NCI-H2107 treated with DMSO at 0.1 percent for 48 hours (cell line): ENCODE results near the gene MCOLN1.
"Not testable (repeated sequence)": the region's sequence is repeated elsewhere in the genome, so short reads cannot be mapped to it uniquely, and the experiment has no call there.

Source experiments
- DNase-seq: peaks from one replicate; lab custom pipeline; 2025; ENCODE audit not compliant: unreplicated experiment; lab: John Stamatoyannopoulos, UW

The MCOLN1 gene

DNA sequence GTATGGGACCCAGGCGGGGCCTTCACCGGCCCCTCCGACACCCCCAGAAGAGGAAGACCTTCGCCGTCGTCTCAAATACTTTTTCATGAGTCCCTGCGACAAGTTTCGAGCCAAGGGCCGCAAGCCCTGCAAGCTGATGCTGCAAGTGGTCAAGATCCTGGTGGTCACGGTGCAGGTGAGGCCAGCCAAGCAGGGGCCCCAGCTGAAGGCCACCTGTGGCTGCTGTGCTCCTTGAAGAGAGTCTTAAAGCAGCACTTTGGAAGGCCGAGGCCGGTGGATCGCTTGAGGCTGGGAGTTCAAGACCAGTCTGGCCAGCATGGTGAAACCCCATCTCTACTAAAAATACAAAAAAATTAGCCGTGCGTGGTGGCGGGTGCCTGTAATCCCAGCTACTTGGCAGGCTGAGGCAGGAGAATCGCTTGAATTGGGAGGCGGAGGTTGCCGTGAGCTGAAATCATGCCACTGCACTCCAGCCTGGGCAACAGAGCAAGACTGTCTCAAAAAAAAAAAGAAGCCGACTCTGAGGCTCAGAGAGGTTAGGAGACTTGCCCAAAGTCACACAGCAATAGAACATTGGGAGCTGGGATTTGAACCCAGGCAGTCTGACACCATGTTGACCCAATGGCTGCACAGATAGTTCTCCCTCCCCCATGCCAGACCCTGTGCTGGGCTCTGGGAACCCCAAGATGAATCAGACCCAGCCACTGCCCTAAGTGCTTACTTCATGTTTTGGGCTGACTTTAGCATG lies 2.7 kb downstream of the MCOLN1 start:
- DNase-seq = no peak

DNA sequence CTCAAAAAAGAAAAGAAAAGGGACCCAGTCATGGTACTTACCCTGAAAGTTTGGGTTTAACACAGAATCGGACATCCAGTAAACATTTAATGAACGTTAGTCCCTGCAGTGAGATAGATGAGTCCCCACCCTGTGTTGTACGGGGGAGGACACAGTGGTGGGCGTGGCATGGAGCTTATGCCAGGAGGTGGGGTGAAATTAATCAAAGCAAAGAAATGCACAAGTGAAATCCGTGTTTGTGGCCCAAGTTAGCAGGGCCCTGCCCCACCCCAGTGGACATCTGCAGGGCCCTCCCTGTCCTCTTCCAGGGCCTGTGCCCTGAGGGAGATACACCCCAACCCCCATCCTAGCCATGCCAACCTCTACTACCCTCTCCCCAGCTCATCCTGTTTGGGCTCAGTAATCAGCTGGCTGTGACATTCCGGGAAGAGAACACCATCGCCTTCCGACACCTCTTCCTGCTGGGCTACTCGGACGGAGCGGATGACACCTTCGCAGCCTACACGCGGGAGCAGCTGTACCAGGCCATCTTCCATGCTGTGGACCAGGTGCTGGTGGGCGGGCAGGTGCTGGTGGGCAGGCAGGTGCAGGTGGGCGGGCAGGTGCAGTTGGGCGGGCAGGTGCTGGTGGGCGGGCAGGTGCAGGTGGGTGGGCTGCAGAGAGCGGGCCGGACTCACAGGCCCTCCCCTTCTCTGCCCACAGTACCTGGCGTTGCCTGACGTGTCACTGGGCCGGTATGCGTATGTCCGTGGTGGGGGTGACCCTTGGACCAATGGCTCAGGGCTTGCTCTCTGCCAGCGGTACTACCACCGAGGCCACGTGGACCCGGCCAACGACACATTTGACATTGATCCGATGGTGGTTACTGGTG lies 3.9 kb downstream of the MCOLN1 start:
- no peak for DNase-seq

DNA sequence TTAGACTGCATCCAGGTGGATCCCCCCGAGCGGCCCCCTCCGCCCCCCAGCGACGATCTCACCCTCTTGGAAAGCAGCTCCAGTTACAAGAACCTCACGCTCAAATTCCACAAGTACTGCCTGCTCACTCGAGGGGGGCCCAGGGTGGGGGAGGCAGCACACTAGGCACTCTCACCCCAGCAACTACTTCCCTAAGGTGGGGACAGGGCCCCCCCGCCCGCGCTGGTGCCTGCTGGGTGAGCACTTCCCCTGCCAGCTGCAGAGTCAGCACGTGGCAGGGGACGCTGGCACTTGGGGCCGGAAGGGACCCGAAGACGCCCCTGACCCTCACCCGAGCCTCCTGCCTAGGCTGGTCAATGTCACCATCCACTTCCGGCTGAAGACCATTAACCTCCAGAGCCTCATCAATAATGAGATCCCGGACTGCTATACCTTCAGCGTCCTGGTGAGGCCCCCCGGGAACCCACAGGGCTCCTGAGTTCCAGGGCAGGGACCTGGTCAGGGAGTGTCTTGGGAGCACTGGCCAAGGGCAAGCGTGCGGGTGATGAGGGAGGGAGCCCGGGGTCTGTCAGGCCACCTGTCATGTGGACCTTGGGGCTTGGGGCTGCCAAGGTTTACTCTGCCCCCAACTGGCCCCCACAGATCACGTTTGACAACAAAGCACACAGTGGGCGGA lies 5.2 kb downstream of the MCOLN1 start:
- no peak for DNase-seq

DNA sequence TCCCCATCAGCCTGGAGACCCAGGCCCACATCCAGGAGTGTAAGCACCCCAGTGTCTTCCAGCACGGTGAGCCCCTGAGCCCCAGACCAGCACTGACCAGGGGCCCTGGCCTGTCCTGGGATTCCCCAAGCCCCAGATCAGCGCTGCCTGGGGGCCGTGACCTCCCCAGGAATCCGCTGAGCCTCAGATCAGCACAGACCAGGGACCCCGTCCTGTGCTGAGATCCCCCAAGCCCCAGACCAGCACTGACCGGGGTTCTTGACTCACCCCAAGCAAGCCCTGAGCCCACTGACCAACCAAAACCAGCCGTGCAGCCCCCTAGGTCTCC lies 5.7 kb downstream of the MCOLN1 start:
- DNase-seq = no peak

DNA sequence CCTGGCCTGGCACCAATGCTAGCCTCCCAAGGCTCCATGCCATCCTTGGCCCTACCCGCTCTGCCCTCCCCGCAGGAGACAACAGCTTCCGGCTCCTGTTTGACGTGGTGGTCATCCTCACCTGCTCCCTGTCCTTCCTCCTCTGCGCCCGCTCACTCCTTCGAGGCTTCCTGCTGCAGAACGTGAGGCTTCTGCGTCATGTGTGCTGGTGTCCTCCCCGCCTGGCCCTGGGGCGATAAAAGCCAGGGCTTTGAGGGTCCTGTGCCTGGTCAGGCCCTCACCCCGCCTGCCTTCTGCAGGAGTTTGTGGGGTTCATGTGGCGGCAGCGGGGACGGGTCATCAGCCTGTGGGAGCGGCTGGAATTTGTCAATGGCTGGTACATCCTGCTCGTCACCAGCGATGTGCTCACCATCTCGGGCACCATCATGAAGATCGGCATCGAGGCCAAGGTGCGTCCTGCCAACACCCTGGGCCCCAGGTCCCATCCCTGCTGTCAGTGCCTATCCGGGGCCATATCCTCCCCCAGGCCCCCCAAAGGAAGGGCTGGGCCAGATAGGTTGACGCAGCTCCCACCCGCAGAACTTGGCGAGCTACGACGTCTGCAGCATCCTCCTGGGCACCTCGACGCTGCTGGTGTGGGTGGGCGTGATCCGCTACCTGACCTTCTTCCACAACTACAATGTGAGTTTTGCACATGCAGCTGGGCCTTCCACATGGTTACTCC lies 6.3 kb downstream of the MCOLN1 start:
- DNase-seq = no peak

DNA sequence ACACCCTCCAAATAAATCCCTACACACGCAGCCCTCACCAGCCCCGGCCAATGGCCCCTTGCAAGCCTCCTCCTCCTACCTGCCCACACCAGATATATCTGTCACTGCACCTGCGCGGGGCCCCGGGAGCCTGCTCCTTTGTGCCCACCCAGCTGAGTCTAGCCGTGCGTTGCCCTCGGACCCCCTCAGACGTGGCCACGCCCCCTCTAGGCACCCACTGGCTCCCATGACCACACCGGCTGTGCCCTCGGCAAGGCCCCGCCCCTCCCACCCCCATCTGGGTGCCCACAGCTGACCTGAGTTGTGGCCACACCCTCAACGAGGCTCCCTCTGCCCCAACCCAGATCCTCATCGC lies 6.8 kb downstream of the MCOLN1 start:
- DNase-seq = no peak

DNA sequence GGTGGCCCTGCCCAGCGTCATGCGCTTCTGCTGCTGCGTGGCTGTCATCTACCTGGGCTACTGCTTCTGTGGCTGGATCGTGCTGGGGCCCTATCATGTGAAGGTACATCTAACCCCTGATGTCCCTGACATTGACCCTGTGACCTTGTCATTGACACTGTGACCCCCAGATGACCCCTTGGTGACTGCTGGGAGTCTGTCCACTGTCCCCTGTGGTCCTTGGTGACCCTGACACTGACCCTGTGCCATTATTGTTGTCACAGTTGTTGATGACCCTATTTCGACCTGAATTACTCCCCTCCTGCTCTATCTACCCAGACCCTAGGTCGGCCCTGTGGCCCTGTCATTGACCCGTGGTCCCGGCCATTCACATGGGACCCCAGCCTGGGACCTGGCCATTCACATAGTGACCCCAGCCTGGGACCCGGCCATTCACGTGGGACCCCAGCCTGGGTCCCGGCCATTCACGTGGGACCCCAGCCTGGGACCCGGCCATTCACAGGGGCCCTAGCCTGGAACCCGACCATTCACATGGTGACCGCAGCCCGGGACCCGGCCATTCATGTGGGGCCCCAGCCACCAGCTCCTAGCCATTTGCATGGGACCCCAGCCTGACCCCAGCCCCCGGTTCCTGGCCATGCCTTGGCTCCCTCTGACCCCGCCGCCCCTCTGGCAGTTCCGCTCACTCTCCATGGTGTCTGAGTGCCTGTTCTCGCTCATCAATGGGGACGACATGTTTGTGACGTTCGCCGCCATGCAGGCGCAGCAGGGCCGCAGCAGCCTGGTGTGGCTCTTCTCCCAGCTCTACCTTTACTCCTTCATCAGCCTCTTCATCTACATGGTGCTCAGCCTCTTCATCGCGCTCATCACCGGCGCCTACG lies 7.4 kb downstream of the MCOLN1 start:
- DNase-seq = no peak

DNA sequence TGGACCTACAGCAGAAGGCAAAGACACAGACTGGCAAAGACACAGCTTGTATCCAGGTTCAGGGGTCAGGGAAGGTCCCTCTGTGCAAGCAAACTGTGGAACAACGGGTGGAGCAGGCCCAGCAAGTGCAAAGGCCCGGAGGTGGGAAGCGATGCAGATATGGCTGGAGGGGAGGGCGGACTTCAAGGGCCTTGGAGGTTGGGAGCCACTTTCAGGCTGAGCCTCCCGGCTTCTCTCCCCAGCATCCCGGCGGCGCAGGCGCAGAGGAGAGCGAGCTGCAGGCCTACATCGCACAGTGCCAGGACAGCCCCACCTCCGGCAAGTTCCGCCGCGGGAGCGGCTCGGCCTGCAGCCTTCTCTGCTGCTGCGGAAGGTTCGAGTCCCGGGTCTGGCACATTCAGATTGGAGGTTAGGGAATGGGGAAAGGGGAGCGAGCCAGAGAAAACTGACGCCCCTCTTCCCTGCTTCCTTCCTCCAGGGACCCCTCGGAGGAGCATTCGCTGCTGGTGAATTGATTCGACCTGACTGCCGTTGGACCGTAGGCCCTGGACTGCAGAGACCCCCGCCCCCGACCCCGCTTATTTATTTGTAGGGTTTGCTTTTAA lies 11.0 kb downstream of the MCOLN1 start:
- DNase-seq = no peak

DNA sequence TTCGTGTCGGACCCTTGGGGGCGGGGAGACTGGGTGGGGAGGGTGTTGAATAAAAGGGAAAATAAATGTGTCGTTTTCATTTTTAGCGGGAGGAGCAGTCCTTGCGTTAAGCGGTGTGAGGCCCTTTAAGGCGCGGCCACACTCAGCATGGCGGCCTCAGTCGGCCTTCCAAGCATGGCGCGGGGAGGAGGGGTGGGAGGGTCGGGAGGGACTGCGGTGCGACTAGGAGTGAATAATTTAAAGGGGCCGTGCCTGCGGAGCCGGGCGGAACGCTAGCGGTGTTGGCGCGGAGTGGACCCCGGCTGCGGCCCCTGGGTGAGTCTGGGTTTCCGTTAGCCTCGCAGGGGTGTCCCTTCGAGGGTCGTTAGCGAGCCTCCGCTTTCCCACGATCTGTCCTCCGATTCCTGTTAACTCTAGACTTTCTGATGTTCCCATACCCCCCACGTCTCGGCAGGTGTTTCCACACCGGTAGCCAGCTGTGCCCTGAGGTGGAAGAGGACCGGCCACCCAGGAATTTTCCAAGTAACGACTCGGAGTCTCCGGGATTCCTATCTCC lies 11.6 kb downstream of the MCOLN1 start:
- peak; percentile 37 for DNase-seq

DNA sequence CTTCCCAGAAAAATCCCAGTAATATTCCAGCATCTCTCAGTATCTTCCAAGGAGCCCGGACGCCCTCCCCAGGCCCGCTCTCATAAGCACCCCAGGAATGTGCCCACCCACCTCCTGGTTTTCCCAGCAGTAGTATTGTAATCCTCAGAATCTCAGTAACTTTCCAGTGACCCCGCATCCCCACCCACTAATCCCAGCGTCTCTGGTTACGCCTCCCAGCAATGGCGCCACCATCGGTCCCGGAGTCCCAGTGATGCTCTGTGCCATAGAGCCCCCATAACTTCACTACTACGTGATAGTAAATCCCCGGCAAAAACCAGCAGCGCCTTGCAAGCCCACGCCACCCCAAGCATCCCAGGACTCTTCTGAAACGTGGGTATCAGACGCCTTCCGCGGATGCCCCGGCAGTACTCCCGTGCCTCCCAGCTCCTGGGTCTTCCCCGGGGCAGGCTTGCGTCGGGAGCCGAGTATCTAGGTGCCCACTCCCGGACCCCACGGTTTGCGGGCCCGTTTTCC lies 12.2 kb downstream of the MCOLN1 start:
- DNase-seq = no peak

DNA sequence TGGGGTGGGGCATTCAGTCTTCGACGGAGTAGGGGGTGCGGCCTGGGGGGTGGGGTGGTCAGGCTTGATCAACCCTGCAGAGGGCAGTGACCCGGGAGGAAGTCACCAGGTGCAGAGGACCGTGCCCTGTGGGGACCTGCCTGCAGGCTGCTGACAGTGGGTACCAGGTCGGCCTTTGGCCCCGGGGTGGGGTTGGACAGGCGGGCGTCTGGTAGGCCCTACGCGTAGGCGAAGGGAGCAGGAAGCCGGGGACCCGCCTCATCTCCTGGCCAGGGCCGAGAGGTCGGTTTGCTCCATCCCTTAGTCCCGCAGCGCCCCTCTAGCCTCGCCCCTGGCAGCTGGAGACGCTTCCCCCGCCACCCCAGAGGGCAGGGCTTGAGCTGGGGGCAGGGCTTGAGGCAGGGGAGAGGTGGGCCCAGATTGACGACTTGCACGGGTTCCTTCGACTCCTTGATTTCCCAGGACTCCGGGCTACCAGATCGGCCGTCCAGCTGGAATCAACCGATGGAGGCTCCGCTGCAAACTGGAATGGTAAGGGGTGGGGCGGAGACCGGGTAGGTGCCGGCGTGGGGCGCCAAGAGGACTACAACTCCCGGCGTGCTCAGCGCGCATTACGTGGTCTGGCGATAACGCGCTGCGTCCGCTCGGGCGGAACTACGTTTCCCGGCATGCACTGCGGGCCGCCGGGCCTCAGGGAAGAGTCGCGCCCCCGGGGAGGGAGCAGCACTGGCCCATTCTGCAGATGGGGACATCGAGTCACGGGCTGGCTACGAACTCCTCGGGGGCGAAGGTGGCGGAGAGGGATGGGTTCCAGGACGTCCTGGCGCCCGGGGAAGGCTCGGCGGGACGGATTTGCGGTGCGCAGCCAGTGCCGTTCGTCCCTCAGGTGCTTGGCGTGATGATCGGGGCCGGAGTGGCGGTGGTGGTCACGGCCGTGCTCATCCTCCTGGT lies 12.9 kb downstream of the MCOLN1 start, which contains the start of gene PNPLA6:
Gene PNPLA6 (plus strand): TSS at position 671 of the 951 bp plus-strand sequence. CDS start 72 bp downstream, at position 743.
- peak; percentile 69 for DNase-seq

DNA sequence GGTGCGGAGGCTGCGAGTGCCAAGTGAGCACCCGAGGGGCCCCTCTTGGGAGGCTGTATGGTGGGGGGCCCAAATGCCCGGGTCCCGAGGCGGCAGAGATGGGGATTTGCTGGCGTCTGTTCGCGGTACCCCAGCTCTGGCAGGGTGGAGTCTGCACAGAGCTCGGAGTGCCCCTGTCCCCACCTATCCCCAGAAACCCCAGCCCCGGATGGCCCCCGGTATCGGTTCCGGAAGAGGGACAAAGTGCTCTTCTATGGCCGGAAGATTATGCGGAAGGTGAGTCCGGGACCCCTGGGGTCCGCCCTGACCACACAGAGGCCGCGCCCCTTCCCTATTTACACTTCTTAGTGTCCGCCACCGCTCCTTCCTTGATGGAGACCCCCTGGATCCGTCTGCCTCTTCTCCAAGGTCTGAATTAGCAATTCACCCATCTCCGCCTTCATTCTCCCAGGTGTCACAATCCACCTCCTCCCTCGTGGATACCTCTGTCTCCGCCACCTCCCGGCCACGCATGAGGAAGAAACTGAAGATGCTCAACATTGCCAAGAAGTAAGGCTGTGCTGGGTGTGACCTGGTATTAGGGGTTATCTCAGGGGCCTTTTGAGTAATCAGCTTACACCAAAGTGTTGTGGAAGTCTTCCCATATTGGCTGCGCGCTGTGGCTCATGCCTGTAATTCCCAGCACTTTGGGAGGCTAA lies 13.7 kb downstream of the MCOLN1 start:
- no peak for DNase-seq

DNA sequence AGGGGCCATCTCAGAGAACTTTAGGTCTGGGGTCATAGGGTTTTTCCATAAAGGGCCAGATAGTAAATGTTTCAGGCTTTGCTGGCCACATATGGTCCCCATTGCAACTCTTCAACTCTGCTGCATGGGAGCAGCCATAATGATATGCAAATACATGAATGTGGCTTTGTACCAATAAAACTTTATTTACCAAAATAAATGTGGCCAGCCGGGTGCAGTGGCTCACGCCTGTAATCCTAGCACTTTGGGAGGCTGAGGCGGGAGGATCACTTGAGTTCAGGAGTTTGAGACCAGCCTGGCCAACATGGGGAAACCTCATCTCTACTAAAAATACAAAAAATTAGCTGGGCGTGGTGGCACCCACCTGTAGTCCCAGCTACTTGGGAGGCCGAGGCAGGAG lies 16.6 kb downstream of the MCOLN1 start:
- DNase-seq = not testable (repeated sequence)

DNA sequence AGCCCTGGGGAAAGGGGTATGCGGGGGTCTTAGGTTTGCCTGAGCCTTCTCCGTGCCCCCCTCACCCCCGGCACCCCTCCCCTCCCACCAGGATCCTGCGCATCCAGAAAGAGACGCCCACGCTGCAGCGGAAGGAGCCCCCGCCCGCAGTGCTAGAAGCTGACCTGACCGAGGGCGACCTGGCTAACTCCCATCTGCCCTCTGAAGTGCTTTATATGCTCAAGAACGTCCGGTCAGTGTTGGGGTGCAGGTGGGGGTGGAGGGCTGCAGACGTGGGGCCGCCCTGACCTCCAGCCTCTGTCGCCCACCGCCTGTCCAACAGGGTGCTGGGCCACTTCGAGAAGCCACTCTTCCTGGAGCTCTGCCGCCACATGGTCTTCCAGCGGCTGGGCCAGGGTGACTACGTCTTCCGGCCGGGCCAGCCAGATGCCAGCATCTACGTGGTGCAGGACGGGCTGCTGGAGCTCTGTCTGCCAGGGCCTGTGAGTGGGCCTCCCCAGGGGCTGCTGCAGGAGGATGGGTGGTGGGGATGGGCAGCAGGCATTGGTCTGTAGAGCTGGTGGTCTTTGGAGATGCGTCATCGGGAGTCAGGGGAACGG lies 17.5 kb downstream of the MCOLN1 start:
- DNase-seq = no peak

DNA sequence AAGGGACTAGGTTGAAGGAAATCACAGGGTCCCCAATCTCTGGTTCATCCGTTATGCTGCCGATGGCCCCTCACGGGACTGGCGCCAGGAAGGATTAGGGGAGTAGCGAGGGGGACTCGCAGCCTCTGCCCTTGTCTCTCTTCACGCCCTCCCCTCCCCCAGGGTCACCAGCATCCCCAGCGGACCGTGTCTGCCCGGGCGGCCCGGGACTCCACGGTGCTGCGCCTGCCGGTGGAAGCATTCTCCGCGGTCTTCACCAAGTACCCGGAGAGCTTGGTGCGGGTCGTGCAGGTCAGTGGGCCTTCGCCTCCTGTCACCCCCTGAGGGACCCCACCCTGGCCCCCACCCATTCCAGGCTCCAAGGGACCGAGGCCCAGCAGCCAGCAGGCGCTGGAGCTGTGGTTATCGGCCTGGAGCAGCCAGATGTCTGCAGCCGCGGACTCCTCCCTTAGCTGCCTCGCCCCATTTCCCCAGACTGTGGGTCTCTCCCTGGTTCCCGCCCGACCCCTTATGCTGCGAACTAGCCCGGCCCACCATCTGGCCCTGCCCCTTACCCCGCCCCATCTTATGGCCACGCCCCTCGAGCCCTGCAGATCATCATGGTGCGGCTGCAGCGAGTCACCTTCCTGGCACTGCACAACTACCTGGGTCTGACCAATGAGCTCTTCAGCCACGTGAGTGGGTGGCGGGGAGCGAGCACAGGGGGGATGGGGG lies 18.5 kb downstream of the MCOLN1 start:
- no peak for DNase-seq

DNA sequence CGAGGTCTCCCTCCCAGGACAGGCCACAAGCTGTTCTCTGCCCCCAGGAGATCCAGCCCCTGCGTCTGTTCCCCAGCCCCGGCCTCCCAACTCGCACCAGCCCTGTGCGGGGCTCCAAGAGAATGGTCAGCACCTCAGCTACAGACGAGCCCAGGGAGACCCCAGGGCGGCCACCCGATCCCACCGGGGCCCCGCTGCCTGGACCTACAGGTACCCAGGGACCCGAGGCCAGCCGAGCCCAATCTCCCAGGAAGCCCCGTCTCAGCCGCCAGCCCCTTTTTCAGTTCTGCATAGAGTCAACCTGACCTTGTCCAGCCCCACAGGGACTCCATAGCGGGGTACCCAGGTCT lies 19.0 kb downstream of the MCOLN1 start:
- no peak for DNase-seq
